GM19468 (cell line): ENCODE measurements around the gene SAP30BP.

Experiments
- ATAC-seq: cut with Tn5 transposase; IDR thresholded peaks from one replicate; pipeline ENCODE4 v1.9.1; 2021; ENCODE audit warnings: mild to moderate bottlenecking, moderate library complexity, moderate number of reproducible peaks; ENCODE audit not compliant: unreplicated experiment; ENCODE audit errors: extremely low read depth

Gene SAP30BP

GRCh38 chr17:75666959-75667790, at the start of gene SAP30BP, which contains the start of gene RECQL5:
TSS of gene SAP30BP (plus strand) at chr17:75667338. CDS start at chr17:75667373, 35 bp downstream.
TSS of gene RECQL5 (minus strand) at chr17:75667154. CDS start at chr17:75666557, 597 bp downstream.
- ATAC-seq = peak; percentile 18

- no peak for ATAC-seq
These were observed 49.5 kb upstream of the SAP30BP start for GRCh38 chr17:75617675-75618074.

- ATAC-seq = no peak
These were observed 47.4 kb upstream of the SAP30BP start for GRCh38 chr17:75619506-75620431.

DNA sequence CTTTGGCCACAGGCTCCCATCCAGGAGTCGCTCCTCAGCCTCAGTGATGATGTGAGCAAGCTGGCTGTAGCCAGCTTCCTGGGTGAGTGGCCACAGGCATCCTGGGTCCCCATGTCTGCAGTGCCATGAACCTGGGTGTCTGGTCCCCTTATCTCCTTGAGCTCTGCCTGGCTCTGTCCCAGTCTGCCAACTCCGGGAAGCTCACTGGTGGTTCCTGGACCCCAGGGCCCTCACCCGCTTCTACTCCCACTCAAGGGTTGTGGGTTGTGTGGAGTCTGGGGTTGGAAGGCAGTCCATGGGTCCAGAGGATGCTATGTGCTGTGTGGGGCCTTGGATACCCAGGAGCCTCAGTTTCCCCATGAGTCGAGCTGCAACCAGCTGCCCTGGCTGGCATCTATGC, 45.6 kb upstream of the SAP30BP start:
- ATAC-seq = no peak

- ATAC-seq = no peak
These were observed 45.1 kb upstream of the SAP30BP start for GRCh38 chr17:75622076-75622475.

GRCh38 chr17:75622771-75623273, 44.3 kb upstream of the SAP30BP start:
- ATAC-seq = no peak

DNA sequence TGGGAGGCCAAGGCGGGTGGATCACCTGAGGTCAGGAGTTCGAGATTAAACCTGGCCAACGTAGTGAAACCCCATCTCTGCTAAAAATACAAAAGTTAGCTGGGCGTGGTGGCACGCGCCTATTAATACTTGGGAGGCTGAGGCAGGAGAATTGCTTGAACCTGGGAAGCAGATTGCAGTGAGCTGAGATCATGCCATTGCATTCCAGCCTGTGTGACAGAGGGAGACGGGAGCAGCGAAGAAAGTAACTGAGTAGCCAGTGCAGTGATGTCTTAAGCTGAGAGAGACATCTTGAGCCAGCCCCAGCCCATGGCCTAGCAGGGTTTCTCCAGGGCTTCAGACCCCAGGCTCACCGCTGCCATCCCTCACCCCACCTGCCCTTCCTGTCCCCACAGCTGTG, 43.8 kb upstream of the SAP30BP start:
- no peak for ATAC-seq

DNA sequence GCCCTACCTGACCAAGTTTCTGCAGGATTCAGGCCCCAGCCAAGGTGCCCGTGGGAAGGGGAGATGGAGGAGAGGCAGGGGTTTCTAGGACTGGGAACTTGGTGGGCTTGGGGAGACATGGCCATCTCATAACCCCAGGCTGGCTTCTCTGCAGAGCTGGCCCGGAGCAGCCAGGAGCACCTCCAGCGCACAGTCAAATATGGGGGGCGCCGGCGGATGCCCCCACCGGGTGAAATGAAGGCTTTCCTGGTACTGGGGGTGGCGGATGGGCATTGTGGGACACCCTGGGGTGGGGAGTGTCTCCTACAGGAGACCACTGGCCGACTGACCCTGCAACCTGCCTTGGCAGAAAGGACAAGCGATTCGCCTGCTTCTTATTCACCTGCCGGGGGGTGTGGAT, 43.1 kb upstream of the SAP30BP start:
- ATAC-seq = no peak

DNA sequence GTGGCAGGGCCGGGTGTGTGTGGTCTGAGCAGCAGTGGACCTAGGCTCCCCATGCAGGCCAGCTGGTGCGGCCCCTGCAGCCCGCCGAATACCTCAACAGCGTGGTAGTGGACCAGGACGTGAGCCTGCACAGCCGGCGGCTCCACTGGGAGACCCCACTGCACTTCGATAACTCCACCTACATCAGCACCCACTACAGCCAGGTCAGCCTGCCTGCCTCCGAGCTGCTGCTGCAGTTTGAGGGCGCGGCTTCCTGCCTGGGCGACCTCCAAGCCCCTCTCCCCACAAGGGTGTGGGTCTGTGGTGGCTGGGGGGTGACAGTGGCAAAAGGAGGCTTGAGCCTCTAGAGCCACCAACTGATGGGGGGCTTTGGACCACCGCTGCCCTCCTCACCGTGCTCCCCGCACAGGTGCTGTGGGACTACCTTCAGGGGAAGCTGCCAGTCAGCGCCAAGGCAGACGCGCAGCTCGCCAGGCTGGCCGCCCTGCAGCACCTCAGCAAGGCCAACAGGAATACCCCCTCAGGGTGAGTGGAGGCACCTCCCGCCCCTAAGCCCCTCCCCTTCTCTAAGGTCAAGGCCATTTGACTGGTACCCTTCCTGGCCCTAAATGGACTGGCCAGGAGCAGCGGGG, 42.3 kb upstream of the SAP30BP start:
- ATAC-seq = no peak

GRCh38 chr17:75625813-75626486, 41.2 kb upstream of the SAP30BP start:
- no peak for ATAC-seq

DNA sequence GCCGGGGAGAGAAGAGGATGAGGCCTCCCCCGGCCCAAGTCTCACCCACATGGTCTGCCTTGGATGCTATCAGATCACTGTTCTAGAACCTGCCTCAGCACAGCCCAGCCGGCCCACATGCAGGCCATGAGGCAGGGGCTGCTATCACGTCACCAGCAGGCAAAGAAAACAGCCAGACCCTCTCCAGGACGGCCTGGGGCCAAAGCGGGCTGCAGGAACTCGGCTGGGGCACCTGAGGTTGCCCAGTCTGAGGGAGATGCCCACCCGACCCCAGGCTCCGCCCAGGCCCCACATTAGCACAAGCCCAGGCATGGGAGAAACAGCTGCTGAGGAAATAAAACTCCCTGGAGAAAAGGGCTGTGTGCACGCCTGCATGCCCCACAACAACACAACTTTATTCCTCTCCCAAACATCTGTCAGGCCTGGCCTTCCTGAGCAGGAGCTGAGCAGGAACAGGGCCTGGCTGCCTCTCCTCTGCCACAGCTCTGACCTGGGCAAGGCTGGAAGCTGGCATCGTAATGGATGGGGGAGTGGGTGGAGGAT, 40.6 kb upstream of the SAP30BP start:
- ATAC-seq = no peak

DNA sequence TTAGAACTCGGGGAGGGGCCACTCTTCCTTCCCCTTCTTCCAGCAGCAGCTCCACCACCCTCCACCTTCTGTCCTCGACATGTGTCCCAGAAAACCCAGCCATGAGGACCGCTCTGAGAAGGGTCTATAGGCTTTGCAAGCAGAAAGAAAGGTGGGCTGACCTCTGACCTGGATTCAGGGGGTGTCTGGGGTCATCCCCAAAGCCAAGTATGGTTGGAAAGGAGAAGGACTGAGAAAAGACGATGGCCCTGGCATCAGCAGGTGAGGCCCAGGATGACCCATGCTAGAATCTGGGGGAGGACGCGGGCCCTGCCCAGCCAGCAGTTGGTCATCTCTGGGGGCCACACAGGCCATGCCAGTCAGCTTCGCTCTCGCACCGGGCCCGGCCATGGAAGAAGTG, 40.0 kb upstream of the SAP30BP start:
- no peak for ATAC-seq

DNA sequence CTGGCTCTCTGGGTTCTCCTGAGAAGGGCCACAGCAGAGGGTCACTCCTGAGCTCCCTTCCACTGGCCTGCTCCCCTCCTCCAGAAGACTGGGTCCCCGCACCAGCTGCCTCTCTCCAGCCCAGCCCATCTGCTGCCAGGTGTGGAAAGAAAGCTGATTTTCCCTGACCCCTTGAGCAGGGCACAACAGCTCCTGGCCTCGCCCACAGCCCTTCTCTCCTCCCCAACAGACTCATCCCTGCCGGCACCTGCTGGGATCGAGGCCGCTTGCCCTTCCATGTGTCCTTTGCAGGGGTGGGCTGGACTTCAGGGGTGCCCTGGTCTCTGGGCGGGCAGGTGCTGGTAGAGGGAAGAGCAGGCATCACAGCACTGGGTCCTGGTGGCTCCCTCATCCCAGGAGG, 38.7 kb upstream of the SAP30BP start:
- ATAC-seq = no peak

- no peak for ATAC-seq
These were observed 38.0 kb upstream of the SAP30BP start for GRCh38 chr17:75629157-75629556.

GRCh38 chr17:75630071-75630917, 36.8 kb upstream of the SAP30BP start:
- no peak for ATAC-seq

- no peak for ATAC-seq
These were observed 35.8 kb upstream of the SAP30BP start for GRCh38 chr17:75631353-75631752.

- no peak for ATAC-seq
These were observed 34.7 kb upstream of the SAP30BP start for GRCh38 chr17:75632428-75632827.

DNA sequence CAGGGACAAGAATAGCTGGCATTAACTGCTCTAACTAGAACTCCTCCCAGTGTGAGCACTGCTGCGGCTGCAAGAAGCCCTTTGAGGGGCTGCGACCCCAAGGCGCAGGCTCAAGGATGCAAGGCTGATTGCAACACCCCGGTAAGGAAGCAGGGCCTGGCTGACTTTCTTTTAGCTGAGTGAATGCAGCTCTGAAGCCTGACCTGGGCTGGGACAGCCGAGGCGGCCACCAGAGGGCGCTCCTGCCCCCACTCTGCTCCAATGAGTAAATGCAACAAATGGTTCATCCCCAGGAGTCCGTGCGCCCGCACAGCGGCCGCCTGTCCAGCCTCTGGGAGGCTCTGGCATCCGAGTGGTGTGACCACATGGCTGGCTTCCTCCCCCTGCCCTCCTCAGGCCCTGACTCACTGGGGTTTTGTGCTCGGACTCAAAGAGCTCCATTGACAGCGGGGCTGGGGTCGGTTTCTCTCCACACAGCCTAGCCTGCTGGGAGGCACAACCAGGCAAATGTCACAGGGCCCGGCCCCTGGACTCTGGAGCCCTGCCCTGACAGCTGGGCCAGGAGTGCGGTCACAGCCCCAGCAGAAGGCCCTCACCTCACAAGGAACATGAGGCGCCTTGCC, 34.2 kb upstream of the SAP30BP start, which contains the start of gene SMIM5:
SMIM5 (plus strand) TSS at position 572 of the 623 bp plus-strand sequence. CDS start 6,768 bp downstream, outside the sequence.
- no peak for ATAC-seq
